ENCODE results near the gene UNG. TPM values are rescaled to one million over a fixed set of nuclear protein-coding genes. Genes with fewer than 3 reads are reported as not detected.
A peak's percentile ranks its signal among the peaks of the same experiment; 100 is the strongest.
"Not testable (repeated sequence)": the region's sequence is repeated elsewhere in the genome, so short reads cannot be mapped to it uniquely, and the experiment has no call there.

The UNG gene
- total RNA-seq, 2 experiments from 2014 or later: 3.3 to 3.6 TPM

DNA sequence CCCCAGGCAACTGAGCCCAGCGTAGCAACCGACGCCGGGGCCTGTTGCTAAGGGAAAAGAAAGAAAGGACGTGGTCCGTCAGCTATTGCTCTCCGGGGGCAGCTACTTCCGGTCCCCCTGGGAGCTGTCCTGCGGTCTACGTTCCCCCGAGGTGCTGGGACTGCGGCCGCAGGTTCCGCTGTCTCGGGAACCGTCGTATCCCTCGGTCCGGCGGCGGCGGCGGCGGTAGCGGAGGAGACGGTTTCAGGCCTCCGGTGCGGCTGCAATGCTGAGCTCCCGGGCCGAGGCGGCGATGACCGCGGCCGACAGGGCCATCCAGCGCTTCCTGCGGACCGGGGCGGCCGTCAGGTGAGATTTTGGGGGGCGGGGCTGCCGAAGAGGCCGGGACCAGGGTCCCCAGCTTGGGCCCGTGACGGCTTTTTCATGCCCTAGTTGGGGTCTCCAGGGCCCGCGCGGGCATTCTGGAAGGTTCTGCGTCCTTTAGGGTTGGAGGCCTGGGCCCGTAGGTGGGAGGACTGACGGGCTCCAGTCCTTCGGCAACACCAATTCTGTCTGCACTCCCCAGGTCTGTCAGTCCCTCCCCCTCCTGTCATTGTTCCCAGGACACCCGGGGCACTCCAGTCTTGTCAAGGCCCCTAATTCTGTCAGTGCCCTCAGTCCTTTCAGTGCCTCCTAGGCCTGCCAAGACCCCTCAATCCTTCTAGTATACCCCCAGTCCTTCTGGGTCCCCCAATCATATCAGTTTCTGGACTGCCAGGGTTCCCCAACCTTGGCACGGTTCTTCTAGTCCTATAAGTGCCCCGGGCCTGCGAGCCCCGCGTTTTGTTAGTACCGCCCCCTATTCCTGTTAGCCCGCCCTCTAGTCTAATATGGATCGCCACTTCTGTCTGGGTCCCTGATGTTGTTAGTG lies 44.7 kb upstream of the UNG start, which contains the start of gene USP30:
Gene USP30, plus strand, starts transcription at position 163 of the 910 bp plus-strand sequence. Its CDS starts 103 bp downstream, at position 266.
- Mint-ChIP-seq H3K27me3 (no peaks in the 10 kb centered on the region), H3K36me3 (ENCODE audit: low read depth) (peaks cover 31% of the 10 kb centered on the region), H3K4me3 (peak within 1 kb of the TSS; percentile 98), H3K4me1 (ENCODE audit: low read depth) (peaks cover 13% of the 10 kb centered on the region), H3K27ac (peak within 1 kb of the TSS; percentile 86), H3K9me3 (no peaks in the 10 kb centered on the region)
- H3K27me3 ChIP-seq (ENCODE audit: control insufficient read depth in 1 of 2, insufficient read depth in 2 of 2, low read length in 2 of 2): no peaks in the 10 kb centered on the region
- H3K4me3 ChIP-seq (ENCODE audit: low read length): peak within 1 kb of the TSS; percentile 92
- H3K36me3 ChIP-seq (ENCODE audit: insufficient read depth, low read length): peaks cover under 1% of the 10 kb centered on the region
- peak within 1 kb of the TSS; percentile 87 for H3K27ac ChIP-seq (ENCODE audit: low read depth in 1 of 2, low read length in 2 of 2)
- TF ChIP-seq, protein P1, sequence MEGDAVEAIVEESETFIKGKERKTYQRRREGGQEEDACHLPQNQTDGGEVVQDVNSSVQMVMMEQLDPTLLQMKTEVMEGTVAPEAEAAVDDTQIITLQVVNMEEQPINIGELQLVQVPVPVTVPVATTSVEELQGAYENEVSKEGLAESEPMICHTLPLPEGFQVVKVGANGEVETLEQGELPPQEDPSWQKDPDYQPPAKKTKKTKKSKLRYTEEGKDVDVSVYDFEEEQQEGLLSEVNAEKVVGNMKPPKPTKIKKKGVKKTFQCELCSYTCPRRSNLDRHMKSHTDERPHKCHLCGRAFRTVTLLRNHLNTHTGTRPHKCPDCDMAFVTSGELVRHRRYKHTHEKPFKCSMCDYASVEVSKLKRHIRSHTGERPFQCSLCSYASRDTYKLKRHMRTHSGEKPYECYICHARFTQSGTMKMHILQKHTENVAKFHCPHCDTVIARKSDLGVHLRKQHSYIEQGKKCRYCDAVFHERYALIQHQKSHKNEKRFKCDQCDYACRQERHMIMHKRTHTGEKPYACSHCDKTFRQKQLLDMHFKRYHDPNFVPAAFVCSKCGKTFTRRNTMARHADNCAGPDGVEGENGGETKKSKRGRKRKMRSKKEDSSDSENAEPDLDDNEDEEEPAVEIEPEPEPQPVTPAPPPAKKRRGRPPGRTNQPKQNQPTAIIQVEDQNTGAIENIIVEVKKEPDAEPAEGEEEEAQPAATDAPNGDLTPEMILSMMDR (IDR thresholded peaks at IDR 0.05): no peak
- ATAC-seq (ENCODE audit: poor library complexity) (peak; percentile 77), DNase-seq (peak; percentile 75 to 93 (median 81))
- no peaks in the 10 kb centered on the region for H3K9me3 ChIP-seq (ENCODE audit: control insufficient read depth in 1 of 2, insufficient read depth in 1 of 2, low read length in 2 of 2)
- intact Hi-C loops (cut with DNase I, micrococcal nuclease): loop anchor here (1.0 to 10.0 kb wide), 13 partner anchors 40 to 1368 kb away; partner anchors contain the start of genes ALKBH2 (in 2 of the 2), PWP1 (in 2 of the 2), SART3 (in 2 of the 2) and C12orf76 (in 1 of the 2)
- H3K4me1 ChIP-seq (ENCODE audit: insufficient read depth, low read length): peaks cover 23% of the 10 kb centered on the region
- POLR2A ChIA-PET: interaction anchor here (0.6 to 2.8 kb wide), 11 partner anchors 11 to 1666 kb away, joined by 3 to 13 read pairs (median 4); partner anchors contain the start of genes ALKBH2, ISCU, KCTD10 and SSH1
- CTCF ChIA-PET: interaction anchor here (3.8 kb wide), 1 partner anchor 41 kb away, joined by 31 read pairs; the partner anchor contains the start of gene ALKBH2

- Histone ChIP-seq H3K4me1 (ENCODE audit: insufficient read depth, low read length) (peaks cover 23% of the 10 kb centered on the region), H3K27ac (ENCODE audit: low read depth in 1 of 2, low read length in 2 of 2) (peak overlapping the region; percentile 87), H3K9me3 (ENCODE audit: control insufficient read depth in 1 of 2, insufficient read depth in 1 of 2, low read length in 2 of 2) (no peaks in the 10 kb centered on the region), H3K4me3 (ENCODE audit: low read length) (peak overlapping the region; percentile 92), H3K27me3 (ENCODE audit: control insufficient read depth in 1 of 2, insufficient read depth in 2 of 2, low read length in 2 of 2) (no peaks in the 10 kb centered on the region), H3K36me3 (ENCODE audit: insufficient read depth, low read length) (peaks cover 6% of the 10 kb centered on the region)
- intact Hi-C loops (cut with DNase I, micrococcal nuclease): loop anchor here (1.0 to 10.0 kb wide), 12 partner anchors 39 to 1369 kb away; partner anchors contain the start of genes ALKBH2 (in 2 of the 2), SART3 (in 2 of the 2), C12orf76 (in 1 of the 2) and FAM222A (in 1 of the 2)
- Mint-ChIP-seq H3K9me3 (no peaks in the 10 kb centered on the region), H3K4me3 (peak overlapping the region; percentile 98), H3K4me1 (ENCODE audit: low read depth) (peaks cover 13% of the 10 kb centered on the region), H3K36me3 (ENCODE audit: low read depth) (peaks cover 38% of the 10 kb centered on the region), H3K27me3 (no peaks in the 10 kb centered on the region), H3K27ac (peak overlapping the region; percentile 86)
- TF ChIP-seq, protein P1 (IDR thresholded peaks at IDR 0.05): no peak
- ATAC-seq (ENCODE audit: poor library complexity): peak; percentile 62
- CTCF ChIA-PET: interaction anchor here (3.8 kb wide), 1 partner anchor 40 kb away, joined by 31 read pairs; the partner anchor contains the start of gene ALKBH2
- peak in 7 of 14 experiments; percentile 8 to 81 (median 43) for DNase-seq
- POLR2A ChIA-PET: interaction anchor here (0.9 to 2.8 kb wide), 6 partner anchors 8 to 492 kb away, joined by 3 to 13 read pairs (median 6); partner anchors contain the start of genes ISCU and SSH1
These were observed 43.8 kb upstream of the UNG start for GRCh38 chr12:109053382-109054123.

DNA sequence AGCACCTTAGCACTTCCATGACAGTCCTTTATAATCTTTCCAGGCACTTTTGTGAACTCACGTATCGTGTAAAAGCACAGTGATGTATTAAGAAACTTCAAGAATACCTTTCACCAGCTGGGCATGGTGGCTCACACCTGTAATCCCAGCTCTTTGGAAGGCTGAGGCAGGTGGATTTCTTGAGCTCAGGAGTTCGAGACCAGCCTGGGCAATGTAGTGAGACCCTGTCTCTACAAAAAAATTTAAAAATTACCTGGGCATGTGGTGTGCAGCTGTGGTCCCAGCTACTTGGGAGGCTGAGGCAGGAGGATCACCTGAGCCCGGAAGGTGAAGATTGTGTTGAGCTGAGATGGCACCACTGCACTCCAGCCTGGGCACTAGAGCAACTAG lies 43.3 kb upstream of the UNG start:
- H3K27me3 Mint-ChIP-seq; H3K9me3 ChIP-seq (ENCODE audit: control insufficient read depth in 1 of 2, insufficient read depth in 1 of 2, low read length in 2 of 2); H3K27me3 ChIP-seq (ENCODE audit: control insufficient read depth in 1 of 2, insufficient read depth in 2 of 2, low read length in 2 of 2); H3K9me3 Mint-ChIP-seq: not testable (repeated sequence)
- H3K36me3 ChIP-seq (ENCODE audit: insufficient read depth, low read length): peaks cover 11% of the 10 kb centered on the region
- ChIA-PET POLR2A (interaction anchor here (1.1 to 2.8 kb wide), 3 partner anchors 9 to 492 kb away, joined by 3 to 13 read pairs (median 4); partner anchors contain the start of genes ISCU and SSH1), CTCF (interaction anchor here (0.6 to 3.8 kb wide), 3 partner anchors 11 to 436 kb away, joined by 4 to 31 read pairs (median 5); partner anchors contain the start of gene ALKBH2)
- ATAC-seq (ENCODE audit: poor library complexity) (peak; percentile 9), DNase-seq (peak in 1 of 14 experiments; percentile 8)
- Mint-ChIP-seq H3K4me1 (ENCODE audit: low read depth) (peaks cover 13% of the 10 kb centered on the region), H3K4me3 (peak overlapping the region; percentile 98), H3K36me3 (ENCODE audit: low read depth) (peaks cover 42% of the 10 kb centered on the region), H3K27ac (peak overlapping the region; percentile 86)
- H3K4me1 ChIP-seq (ENCODE audit: insufficient read depth, low read length): peaks cover 23% of the 10 kb centered on the region
- H3K27ac ChIP-seq (ENCODE audit: low read depth in 1 of 2, low read length in 2 of 2): peak overlapping the region; percentile 87
- H3K4me3 ChIP-seq (ENCODE audit: low read length): peak overlapping the region; percentile 92
- intact Hi-C loops (cut with DNase I, micrococcal nuclease): loop anchor here (5.0 to 10.0 kb wide), 9 partner anchors 98 to 1369 kb away; partner anchors contain the start of genes C12orf76 (in 1 of the 2), FAM222A (in 1 of the 2), ISCU (in 1 of the 2) and KCTD10 (in 1 of the 2)
